Peyer's patch (tissue), 4 donors: ENCODE data around the gene DBI. TPM values are rescaled to one million over a fixed set of nuclear protein-coding genes. Genes with fewer than 3 reads are reported as not detected.

Experiments used
- DNase-seq, 3 donors: peaks; one replicate each; pipeline ENCODE4 v3.0.0-alpha.2; 2017 to 2019
- H3K27ac ChIP-seq, 4 donors: fragments of 200-600 bp; sonication (generic); one replicate each; pipeline ENCODE4 v1.5.1; 2016 to 2019
- H3K27me3 ChIP-seq, 2 donors: fragments of 200-600 bp; sonication (generic); one replicate each; pipeline ENCODE4 v1.5.1; 2019
- H3K36me3 ChIP-seq, 3 donors: fragments of 200-600 bp; sonication (generic); one replicate each; pipeline ENCODE4 v1.5.1; 2016 to 2019
- H3K4me1 ChIP-seq, 4 donors: fragments of 200-600 bp; sonication (generic); one replicate each; pipeline ENCODE4 v1.5.1; 2016 to 2019
- H3K4me3 ChIP-seq, 4 donors: fragments of 200-600 bp; sonication (generic); 1 replicate in 3 of 4; 2 replicates in 1 of 4; pipeline ENCODE4 v1.5.1; 2016 to 2019; ENCODE audit warnings: mild to moderate bottlenecking in 1 of 4
- H3K9me3 ChIP-seq, 4 donors: fragments of 200-600 bp; sonication (generic); one replicate each; pipeline ENCODE4 v1.5.1; 2016 to 2019; ENCODE audit warnings: mild to moderate bottlenecking in 1 of 4
- CTCF ChIP-seq, 6 experiments: fragments of 450-650 bp in 4 of 6; fragments of 200-600 bp in 2 of 6; sonication (generic) in 1 of 6; IDR thresholded peaks; one replicate each; pipeline ENCODE4 v1.5.1; 2017 to 2019; ENCODE audit warnings: antibody characterized with exemption in 6 of 6, mild to moderate bottlenecking in 3 of 6, moderate library complexity in 1 of 6
- POLR2A ChIP-seq, 2 donors: fragments of 450-650 bp; IDR thresholded peaks; one replicate each; pipeline ENCODE4 v1.5.1; 2017; ENCODE audit warnings: antibody characterized with exemption in 2 of 2, mild to moderate bottlenecking in 2 of 2, moderate library complexity in 2 of 2
- total RNA-seq, 4 donors: library from RNA; depleted of rRNA; stranded (reverse); fragments of >200 nt; gene quantifications; one replicate each; pipeline ENCODE4 v1.1.0, GENCODE V29; 2016

Gene DBI
- total RNA-seq, 4 donors from 2014 or later = 121 to 237 (median 194) TPM

- Histone ChIP-seq H3K27me3 (no peaks in the 10 kb centered on the region), H3K36me3 (no peaks in the 10 kb centered on the region), H3K4me3 (no peak overlapping the region), H3K9me3 (no peaks in the 10 kb centered on the region), H3K27ac (no peak overlapping the region), H3K4me1 (peaks cover 0 to 16% (median 3%) of the 10 kb centered on the region in 4 donors)
- no peak for DNase-seq
- TF ChIP-seq CTCF (IDR thresholded peaks at IDR 0.05) (no peak), POLR2A (IDR thresholded peaks at IDR 0.05) (no peak)
Measured at GRCh38 chr2:119416299-119416923, 49.6 kb downstream of the DBI start.

- peak overlapping the region in 2 of 4 donors; percentile 61 to 78 for H3K27ac ChIP-seq
- no peaks in the 10 kb centered on the region for H3K27me3 ChIP-seq
- TF ChIP-seq CTCF (IDR thresholded peaks at IDR 0.05) = no peak
- TF ChIP-seq POLR2A (IDR thresholded peaks at IDR 0.05) = peak in 1 of 2 donors; percentile 30
- no peak for DNase-seq
- no peaks in the 10 kb centered on the region for H3K36me3 ChIP-seq
- H3K4me1 ChIP-seq = peaks cover 0 to 30% (median 5%) of the 10 kb centered on the region in 4 donors
- no peaks in the 10 kb centered on the region for H3K9me3 ChIP-seq
- no peak overlapping the region for H3K4me3 ChIP-seq
Measured at GRCh38 chr2:119417908-119418307, 51.1 kb downstream of the DBI start.

GRCh38 chr2:119419065-119419464 lies 52.3 kb downstream of the DBI start:
- Histone ChIP-seq H3K36me3 (no peaks in the 10 kb centered on the region), H3K9me3 (no peaks in the 10 kb centered on the region), H3K27ac (no peak overlapping the region), H3K4me1 (peaks cover 0 to 34% (median 7%) of the 10 kb centered on the region in 4 donors), H3K27me3 (no peaks in the 10 kb centered on the region), H3K4me3 (no peak overlapping the region)
- no peak for DNase-seq
- TF ChIP-seq CTCF (IDR thresholded peaks at IDR 0.05) = no peak
- no peak for TF ChIP-seq POLR2A (IDR thresholded peaks at IDR 0.05)

GRCh38 chr2:119419803-119420508 lies 53.2 kb downstream of the DBI start:
- peak in 1 of 3 donors; percentile 61 for DNase-seq
- Histone ChIP-seq H3K4me3 (no peak overlapping the region), H3K36me3 (no peaks in the 10 kb centered on the region), H3K4me1 (peaks cover 0 to 43% (median 7%) of the 10 kb centered on the region in 4 donors), H3K9me3 (no peaks in the 10 kb centered on the region), H3K27ac (peak overlapping the region in 2 of 4 donors; percentile 27 to 77), H3K27me3 (no peaks in the 10 kb centered on the region)
- TF ChIP-seq CTCF (IDR thresholded peaks at IDR 0.05) (no peak), POLR2A (IDR thresholded peaks at IDR 0.05) (no peak)

GRCh38 chr2:119421304-119421703 lies 54.5 kb downstream of the DBI start:
- TF ChIP-seq CTCF (IDR thresholded peaks at IDR 0.05) (no peak), POLR2A (IDR thresholded peaks at IDR 0.05) (no peak)
- Histone ChIP-seq H3K9me3 (no peaks in the 10 kb centered on the region), H3K27me3 (no peaks in the 10 kb centered on the region), H3K36me3 (no peaks in the 10 kb centered on the region), H3K4me1 (peaks cover 0 to 56% (median 8%) of the 10 kb centered on the region in 4 donors), H3K4me3 (no peak overlapping the region), H3K27ac (peak overlapping the region in 2 of 4 donors; percentile 52 to 77)
- DNase-seq = no peak
